MCF 10A (cell line): ENCODE measurements around the gene SLC25A46. TPM values are rescaled to one million over a fixed set of nuclear protein-coding genes. Genes with fewer than 3 reads are reported as not detected.
A peak's percentile ranks its signal among the peaks of the same experiment; 100 is the strongest.

Source experiments
- BruUV-seq: library from RNA; stranded (reverse); fragments of 400-500 nt; replicated peaks from 2 replicates; lab custom pipeline; 2021; lab: Mats Ljungman, UMichigan
- CTCF ChIA-PET: fragments of 300-600 bp; sonication (Branson Sonifier 250); formaldehyde crosslinking; extraction: SDS; loops from one replicate; lab custom pipeline; 2021; ENCODE audit warnings: antibody characterized with exemption, inconsistent platforms; lab: Yijun Ruan, JAX
- POLR2A ChIA-PET: fragments of 300-600, 350-650 bp; sonication (Branson Sonifier 250); formaldehyde crosslinking; extraction: SDS; loops from one replicate; lab custom pipeline; 2020; ENCODE audit warnings: antibody characterized with exemption, inconsistent platforms; lab: Yijun Ruan, JAX
- DNase-seq: peaks from one replicate; pipeline ENCODE4 v3.0.0-alpha.2; 2018; ENCODE audit not compliant: unreplicated experiment
- H3K27ac Mint-ChIP-seq: one replicate; pipeline ENCODE4 v1.8.0; 2022; ENCODE audit warnings: mild to moderate bottlenecking, low read depth, mixed read lengths; ENCODE audit not compliant: unreplicated experiment
- H3K27me3 Mint-ChIP-seq: one replicate; pipeline ENCODE4 v1.8.0; 2022; ENCODE audit warnings: mixed read lengths; ENCODE audit not compliant: insufficient read depth, unreplicated experiment
- H3K36me3 Mint-ChIP-seq: one replicate; pipeline ENCODE4 v1.8.0; 2022; ENCODE audit warnings: mild to moderate bottlenecking, moderate library complexity, mixed read lengths; ENCODE audit not compliant: insufficient read depth, unreplicated experiment
- H3K4me1 Mint-ChIP-seq: one replicate; pipeline ENCODE4 v1.8.0; 2022; ENCODE audit warnings: mixed read lengths; ENCODE audit not compliant: insufficient read depth, unreplicated experiment
- H3K4me3 Mint-ChIP-seq: one replicate; pipeline ENCODE4 v1.8.0; 2022; ENCODE audit warnings: mild to moderate bottlenecking, moderate library complexity, mixed read lengths; ENCODE audit not compliant: unreplicated experiment
- H3K9me3 Mint-ChIP-seq: one replicate; pipeline ENCODE4 v1.8.0; 2022; ENCODE audit warnings: mixed read lengths; ENCODE audit not compliant: unreplicated experiment
- intact Hi-C: fragments of 100-400 bp; cut with micrococcal nuclease; formaldehyde crosslinking; loops from 2 replicates; pipeline ENCODE4 v1.14.1; 2022
- total RNA-seq: library from RNA; stranded (reverse); gene quantifications from 2 replicates; pipeline ENCODE4 v1.2.3, GENCODE V29; 2022
- TF ChIP-seq, protein P1 (sequence below): fragments of 200-600 bp; IDR thresholded peaks from one replicate; pipeline ENCODE4 v1.8.0; 2022; ENCODE audit warnings: antibody characterized with exemption, mild to moderate bottlenecking; ENCODE audit not compliant: unreplicated experiment

SLC25A46 gene
- total RNA-seq, 1 experiment from 2014 or later = 42.5 TPM

DNA sequence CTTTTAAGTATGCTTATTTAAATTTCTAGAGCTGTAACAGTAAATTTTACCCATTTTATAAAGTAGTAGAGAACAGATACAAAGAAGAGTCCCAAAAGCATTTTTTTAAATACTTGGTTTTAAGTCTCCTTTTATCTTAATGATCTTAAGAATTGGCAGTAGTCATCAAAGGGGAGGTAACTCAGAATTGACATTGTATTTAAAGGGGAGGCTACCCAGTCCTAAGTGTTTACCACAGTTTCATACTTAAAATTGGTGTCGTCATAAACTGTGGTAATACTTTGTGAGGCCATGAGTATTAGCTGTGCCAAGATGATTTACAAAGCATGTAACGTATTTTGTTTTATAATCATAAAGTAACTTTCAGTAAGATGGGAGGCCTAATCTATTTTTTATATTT is 14.8 kb downstream of the SLC25A46 start:
- Mint-ChIP-seq H3K4me1 (peaks cover 24% of the 10 kb centered on the region), H3K27ac (no peak overlapping the region), H3K9me3 (no peaks in the 10 kb centered on the region), H3K4me3 (no peak overlapping the region), H3K36me3 (peaks cover 28% of the 10 kb centered on the region), H3K27me3 (no peaks in the 10 kb centered on the region)
- BruUV-seq = no TSS peak
- POLR2A ChIA-PET = interaction anchor here (0.6 to 1.0 kb wide), 4 partner anchors 14 to 347 kb away, joined by 3 read pairs; partner anchors contain the start of gene SLC25A46
- intact Hi-C loops = no loop called here
- DNase-seq = no peak
- TF ChIP-seq, protein P1, sequence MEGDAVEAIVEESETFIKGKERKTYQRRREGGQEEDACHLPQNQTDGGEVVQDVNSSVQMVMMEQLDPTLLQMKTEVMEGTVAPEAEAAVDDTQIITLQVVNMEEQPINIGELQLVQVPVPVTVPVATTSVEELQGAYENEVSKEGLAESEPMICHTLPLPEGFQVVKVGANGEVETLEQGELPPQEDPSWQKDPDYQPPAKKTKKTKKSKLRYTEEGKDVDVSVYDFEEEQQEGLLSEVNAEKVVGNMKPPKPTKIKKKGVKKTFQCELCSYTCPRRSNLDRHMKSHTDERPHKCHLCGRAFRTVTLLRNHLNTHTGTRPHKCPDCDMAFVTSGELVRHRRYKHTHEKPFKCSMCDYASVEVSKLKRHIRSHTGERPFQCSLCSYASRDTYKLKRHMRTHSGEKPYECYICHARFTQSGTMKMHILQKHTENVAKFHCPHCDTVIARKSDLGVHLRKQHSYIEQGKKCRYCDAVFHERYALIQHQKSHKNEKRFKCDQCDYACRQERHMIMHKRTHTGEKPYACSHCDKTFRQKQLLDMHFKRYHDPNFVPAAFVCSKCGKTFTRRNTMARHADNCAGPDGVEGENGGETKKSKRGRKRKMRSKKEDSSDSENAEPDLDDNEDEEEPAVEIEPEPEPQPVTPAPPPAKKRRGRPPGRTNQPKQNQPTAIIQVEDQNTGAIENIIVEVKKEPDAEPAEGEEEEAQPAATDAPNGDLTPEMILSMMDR = no peak
- CTCF ChIA-PET = interaction anchor here (0.6 kb wide), 1 partner anchor 311 kb away, joined by 3 read pairs; no protein-coding TSS in a partner anchor

DNA sequence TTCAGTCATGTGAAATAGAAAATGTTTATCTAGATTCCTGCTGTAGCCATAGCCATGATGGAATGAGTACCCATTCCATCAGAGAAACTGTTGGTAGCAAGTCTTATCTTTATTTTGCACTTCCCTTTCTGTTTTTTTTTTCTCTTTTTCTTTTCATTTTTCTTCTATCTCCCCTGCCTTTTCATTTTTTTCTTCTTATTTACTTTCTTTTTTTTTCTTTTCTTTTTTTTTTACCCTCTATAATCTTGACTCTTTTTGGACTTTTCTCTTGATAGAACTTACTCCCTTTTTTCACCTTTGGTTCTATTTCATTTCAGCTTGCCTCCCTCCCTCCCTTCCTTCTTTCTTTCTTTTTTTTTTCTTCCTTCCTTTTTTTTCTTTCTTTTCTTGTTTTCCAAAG is 15.4 kb downstream of the SLC25A46 start:
- no peak overlapping the region for H3K27ac Mint-ChIP-seq
- intact Hi-C loops = no loop called here
- no TSS peak for BruUV-seq
- H3K4me1 Mint-ChIP-seq = peaks cover 24% of the 10 kb centered on the region
- H3K27me3 Mint-ChIP-seq = no peaks in the 10 kb centered on the region
- DNase-seq = no peak
- H3K9me3 Mint-ChIP-seq = no peaks in the 10 kb centered on the region
- CTCF ChIA-PET = no interaction called here
- no peak overlapping the region for H3K4me3 Mint-ChIP-seq
- TF ChIP-seq, protein P1 = no peak
- H3K36me3 Mint-ChIP-seq = peaks cover 22% of the 10 kb centered on the region
- POLR2A ChIA-PET = interaction anchor here (0.6 to 0.9 kb wide), 2 partner anchors 15 to 346 kb away, joined by 3 read pairs; partner anchors contain the start of gene SLC25A46

DNA sequence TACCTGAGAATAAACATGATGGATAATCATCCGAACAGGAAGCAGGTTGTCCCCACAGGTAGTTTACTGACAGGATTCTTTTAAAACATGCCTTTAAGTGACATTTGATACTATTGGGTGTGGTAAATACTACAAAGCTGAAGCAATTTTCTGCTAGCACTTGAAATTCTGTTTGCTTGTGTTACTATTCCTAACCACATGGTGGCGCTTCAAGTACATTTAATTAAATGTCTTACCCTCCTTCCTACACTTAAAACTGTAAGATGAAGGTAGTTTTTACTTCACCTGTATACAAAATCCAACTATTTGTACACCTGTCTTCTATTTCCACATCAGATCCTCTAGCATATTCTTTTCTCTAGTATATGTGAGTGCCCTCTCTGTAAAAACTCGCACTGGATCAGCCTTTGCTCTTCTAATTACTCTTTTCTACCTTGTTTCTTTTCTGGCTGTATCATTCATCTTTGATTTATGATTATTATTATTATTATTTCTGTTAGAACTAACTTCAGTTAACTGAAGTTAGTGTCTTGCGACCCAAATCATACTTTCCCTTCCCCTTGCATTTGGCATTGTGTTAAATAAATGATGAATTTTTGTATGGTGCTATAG is 18.4 kb downstream of the SLC25A46 start:
- Mint-ChIP-seq H3K4me1 (peaks cover 14% of the 10 kb centered on the region), H3K4me3 (no peak overlapping the region), H3K36me3 (peaks cover 18% of the 10 kb centered on the region), H3K9me3 (no peaks in the 10 kb centered on the region), H3K27me3 (no peaks in the 10 kb centered on the region), H3K27ac (no peak overlapping the region)
- intact Hi-C loops = loop anchor here (1.0 to 5.0 kb wide), 6 partner anchors 108 to 1390 kb away; partner anchors contain the start of gene WDR36
- peak; percentile 67 for DNase-seq
- BruUV-seq = no TSS peak
- ChIA-PET POLR2A (no interaction called here), CTCF (interaction anchor here (1.1 to 2.9 kb wide), 7 partner anchors 10 to 379 kb away, joined by 3 to 16 read pairs (median 4); no protein-coding TSS in a partner anchor)
- TF ChIP-seq, protein P1 = peak; percentile 54

DNA sequence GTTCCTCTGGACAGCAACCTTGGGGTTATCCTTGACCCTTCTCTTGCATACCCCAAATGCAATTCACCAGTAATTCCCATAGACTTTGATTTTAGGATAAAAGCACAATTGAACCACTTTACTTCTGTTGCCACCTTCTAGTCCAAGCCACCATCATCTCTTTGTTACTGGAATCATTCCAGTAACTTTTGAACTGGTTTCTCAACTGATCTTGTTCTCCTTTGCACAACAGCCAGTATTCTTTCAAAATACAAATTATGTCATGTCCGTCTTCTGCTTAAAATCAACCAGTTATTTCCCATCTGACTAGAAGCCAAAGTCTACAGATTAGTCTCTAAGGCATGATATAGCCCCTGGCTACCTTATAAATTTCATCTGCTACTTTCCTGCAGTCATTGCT is 21.4 kb downstream of the SLC25A46 start:
- no peak overlapping the region for H3K4me3 Mint-ChIP-seq
- no peak overlapping the region for H3K27ac Mint-ChIP-seq
- H3K9me3 Mint-ChIP-seq = no peaks in the 10 kb centered on the region
- TF ChIP-seq, protein P1 = no peak
- H3K27me3 Mint-ChIP-seq = no peaks in the 10 kb centered on the region
- peaks cover 16% of the 10 kb centered on the region for H3K36me3 Mint-ChIP-seq
- DNase-seq = no peak
- intact Hi-C loops = no loop called here
- no TSS peak for BruUV-seq
- H3K4me1 Mint-ChIP-seq = no peaks in the 10 kb centered on the region
- ChIA-PET POLR2A (no interaction called here), CTCF (no interaction called here)
